HL-60/S4 treated with retinoic acid at 250 ng/mL for 4 days and 3 days (cell line): ENCODE data around the gene GOSR2.

Source experiments
- in situ Hi-C: fragments of 300-500 bp; cut with MboI; formaldehyde crosslinking; loops from 2 replicates; pipeline ENCODE4 v1.7.0; 2022; ENCODE audit warnings: low sequenced_read_pairs

GOSR2 gene

DNA sequence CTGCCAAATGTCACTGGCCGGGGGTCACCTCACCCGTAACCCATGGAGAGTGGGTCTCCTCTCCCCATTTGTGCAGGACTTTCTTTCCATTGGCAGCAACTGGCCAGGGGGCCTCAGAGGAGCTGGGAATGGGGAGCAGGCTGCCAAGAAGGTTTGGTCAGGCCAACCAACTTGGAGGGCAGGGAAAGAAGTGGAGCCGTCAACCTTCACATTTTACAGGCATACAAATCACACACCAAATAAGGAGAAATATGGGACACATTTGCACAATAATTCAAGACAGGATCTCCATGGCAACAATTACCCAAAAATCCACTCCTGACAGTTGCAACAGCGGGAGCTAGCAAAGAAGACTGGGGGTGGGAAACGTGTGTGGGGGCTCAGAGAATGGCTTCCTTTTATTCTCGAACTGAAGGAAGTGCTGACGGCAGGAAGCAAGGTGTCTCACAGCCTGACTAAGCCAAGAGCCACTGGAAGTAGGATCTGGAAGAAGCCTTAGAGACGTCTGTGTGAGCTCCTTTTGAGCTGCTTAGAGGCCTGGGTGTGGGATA is 35.2 kb downstream of the GOSR2 start:
- in situ Hi-C loops: no loop called here

DNA sequence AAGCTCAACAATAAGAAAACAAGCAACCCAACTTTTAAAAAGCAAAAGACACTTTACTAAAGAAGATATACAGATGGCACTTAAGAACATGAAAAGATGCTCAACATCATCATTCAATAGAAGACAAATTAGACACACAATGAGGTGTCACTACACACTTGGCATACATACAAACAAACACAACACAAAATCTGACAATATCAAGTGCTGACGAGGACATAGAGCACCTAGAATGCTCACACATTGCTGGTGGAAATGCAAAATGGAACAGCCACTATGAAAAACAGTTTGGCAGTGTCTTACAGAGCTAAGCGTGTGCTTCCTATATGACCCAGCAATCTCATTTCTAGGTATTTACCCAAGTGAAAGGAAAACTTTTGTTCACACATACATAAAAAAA is 37.2 kb downstream of the GOSR2 start:
- in situ Hi-C loops: no loop called here

GRCh38 chr17:46962374-46962790 is 39.4 kb downstream of the GOSR2 start:
- in situ Hi-C loops: no loop called here

DNA sequence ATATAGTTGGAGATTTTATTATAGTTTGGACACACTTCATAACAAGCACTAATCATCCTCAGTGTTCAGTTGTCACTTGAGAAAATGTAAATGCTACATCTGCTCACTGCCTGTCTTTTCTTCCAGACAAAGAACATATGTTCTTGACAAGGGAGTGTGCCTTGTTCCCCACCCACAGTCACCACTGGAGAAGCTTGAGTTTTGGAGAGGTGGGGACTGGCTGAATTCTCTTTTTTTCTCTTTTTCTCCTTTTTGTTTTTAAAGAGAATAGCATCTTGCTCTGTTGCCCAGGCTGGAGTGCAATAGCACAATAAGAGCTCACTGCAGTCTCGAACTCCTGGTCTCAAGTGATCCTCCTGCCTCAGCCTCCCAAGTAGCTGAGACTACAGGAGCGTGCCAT is 40.6 kb downstream of the GOSR2 start:
- in situ Hi-C loops: no loop called here

- in situ Hi-C loops: no loop called here
Measured at GRCh38 chr17:46964315-46965265, 41.6 kb downstream of the GOSR2 start.

DNA sequence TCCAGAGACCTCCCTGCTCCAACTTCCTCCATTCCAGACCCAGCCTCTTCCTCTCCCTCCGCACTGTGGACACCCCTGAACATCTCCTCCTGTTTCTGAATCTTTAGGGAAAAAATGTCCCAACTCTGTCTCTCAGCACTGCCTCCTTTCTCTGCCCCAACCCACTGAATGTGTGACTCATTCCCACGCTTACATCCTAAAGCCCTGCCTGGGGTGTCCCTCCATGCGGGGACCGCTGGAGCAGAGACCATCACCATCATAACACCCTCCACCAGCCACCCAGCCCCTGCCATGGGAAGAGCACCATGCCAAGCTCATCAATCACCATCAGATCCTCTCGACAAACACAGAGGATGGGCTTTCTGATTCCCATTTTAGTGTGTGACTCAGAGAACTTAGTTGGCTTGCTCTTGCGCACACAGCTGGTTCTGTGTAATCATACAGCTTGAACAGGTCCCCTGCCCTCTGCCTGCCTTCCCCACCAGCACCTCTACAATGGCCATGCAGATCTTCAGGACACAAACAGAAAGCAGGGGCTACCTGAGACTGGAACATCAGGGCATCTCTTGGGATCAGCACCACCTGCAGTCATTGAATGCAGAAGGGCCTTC is 45.4 kb downstream of the GOSR2 start:
- in situ Hi-C loops: no loop called here

DNA sequence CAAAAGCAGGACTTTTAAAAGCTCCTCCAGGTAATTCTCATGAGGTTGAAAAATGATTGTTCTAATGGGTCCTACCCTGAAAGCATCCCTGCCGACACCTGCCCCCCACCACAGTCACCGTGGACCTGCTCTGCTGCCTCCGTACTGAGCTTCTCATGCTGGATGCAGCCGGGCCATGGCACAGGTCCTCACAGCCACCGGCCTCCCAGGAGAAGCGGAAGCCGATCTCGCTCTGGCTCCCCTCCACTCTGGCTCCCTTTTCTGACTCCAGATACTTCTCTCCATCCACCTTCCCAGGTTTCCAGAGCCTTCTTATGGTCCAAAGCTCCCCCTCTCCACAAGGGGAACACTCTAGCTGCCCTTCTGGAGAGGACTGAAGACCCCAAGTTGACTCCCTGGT is 45.9 kb downstream of the GOSR2 start:
- in situ Hi-C loops: no loop called here

GRCh38 chr17:46971647-46972300 is 48.8 kb downstream of the GOSR2 start:
- in situ Hi-C loops: no loop called here

DNA sequence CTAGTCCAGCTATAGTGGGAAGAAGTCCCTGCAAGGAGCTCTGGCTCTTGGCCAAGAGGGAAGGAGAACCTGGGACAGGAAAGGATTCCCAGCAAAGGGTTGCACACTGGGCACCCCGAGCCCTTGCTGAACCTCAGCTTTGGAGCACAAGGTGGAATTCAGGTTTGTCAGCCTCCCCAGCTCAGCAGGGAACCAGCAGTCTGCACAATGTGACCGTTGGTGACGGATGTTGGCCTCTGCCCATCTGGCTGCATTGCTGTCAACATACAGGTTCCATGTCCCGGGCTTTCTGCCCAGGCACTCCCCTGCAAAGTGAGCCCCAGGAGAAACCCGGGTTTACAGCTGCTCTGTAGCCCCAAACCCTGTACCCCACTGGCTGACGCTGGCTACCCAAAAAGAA is 49.4 kb downstream of the GOSR2 start:
- in situ Hi-C loops: no loop called here

GRCh38 chr17:46974086-46974485 is 51.1 kb downstream of the GOSR2 start:
- in situ Hi-C loops: no loop called here

DNA sequence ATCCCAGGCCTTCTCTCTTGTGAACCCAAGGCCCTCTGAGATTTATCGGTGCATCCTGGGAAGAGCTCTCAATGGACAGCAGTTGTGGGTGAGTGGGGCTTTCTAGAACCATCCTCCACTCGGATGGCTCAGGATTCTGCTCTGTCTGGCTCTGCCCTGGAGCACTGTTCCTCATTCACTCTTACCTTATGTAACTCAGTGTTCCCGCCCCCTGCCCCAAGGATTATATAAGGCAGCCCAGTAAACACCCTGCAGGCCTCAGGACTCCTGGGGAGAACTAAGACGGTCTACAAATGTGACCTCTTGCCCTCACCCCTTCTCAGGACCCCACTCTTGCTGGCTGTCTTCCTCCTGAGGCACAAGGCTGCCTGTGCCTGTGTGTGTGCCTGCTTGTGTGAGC is 52.3 kb downstream of the GOSR2 start:
- in situ Hi-C loops: no loop called here

GRCh38 chr17:46976626-46977270 is 53.8 kb downstream of the GOSR2 start:
- in situ Hi-C loops: no loop called here

DNA sequence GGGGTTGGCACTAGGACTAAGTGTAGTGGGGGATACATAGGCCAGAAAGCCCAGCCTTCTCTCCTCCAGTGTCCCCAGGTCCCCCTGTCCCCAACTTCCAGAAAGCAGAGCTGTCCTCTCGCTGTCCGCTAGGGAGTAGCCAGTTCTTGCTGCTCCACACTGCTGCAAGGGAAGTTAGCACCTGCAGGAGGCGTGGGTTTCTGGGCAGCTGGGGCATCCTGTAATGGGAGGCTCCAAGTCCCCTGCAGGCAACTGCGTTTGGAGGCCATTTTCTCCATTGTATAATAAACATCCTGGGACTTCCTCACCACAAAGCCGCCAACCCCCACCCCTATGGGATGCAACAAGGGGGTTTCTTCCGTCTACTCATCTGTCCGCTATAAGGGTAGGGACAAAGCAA is 54.4 kb downstream of the GOSR2 start:
- in situ Hi-C loops: no loop called here

- in situ Hi-C loops: no loop called here
Measured at GRCh38 chr17:46977750-46978488, 55.0 kb downstream of the GOSR2 start.

- in situ Hi-C loops: no loop called here
Measured at GRCh38 chr17:46978489-46979146, 55.7 kb downstream of the GOSR2 start.

DNA sequence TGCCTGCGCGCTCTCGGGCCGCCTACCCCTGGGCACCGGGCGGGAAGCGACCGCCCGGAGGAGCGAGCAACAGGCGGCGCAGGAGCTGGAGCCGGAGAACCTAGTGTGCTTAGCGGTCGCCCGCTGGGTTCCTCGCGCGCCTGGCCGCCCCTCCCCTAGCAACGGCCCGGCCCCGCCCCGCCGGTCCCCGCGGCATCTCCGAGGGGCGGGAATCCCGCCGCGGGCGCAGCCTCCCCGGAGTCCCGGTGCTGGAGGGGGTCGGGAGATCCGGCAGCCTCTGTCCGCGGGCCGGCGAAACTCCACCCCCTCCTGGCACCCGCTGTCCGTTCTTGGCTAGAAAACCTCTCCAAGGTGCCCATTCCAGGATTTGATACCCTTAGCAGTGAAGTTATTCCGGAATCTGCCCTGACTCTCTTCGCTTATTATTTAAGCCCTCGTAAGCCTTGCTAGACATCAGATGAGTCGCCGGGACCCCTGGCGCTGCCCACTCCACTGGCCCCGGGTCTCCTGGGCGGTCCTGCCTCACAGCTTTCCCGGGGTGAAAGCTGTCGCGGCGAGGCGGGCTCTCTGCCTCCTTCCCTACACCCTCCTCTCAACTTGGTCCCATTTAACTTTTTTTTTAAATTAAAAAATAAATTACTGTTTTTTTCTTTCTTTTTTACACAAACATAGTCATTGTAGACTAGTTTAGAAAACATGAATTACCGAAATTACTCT is 56.3 kb downstream of the GOSR2 start, which contains the start of gene RPRML:
TSS of gene RPRML (minus strand) at position 107 of the 717 bp plus-strand sequence. CDS start 246 bp downstream, outside the sequence.
- in situ Hi-C loops: no loop called here

- in situ Hi-C loops: no loop called here
Measured at GRCh38 chr17:46982577-46982976, 59.6 kb downstream of the GOSR2 start.

GRCh38 chr17:46983782-46984181 is 60.8 kb downstream of the GOSR2 start:
- in situ Hi-C loops: no loop called here

- in situ Hi-C loops: no loop called here
Measured at GRCh38 chr17:46984341-46984740, 61.4 kb downstream of the GOSR2 start.
